GM12878 (cell line): Measurements from ENCODE around the gene SAMD4A. TPM values are rescaled to one million over a fixed set of nuclear protein-coding genes. Genes with fewer than 3 reads are reported as not detected.

Experiments
- ATAC-seq: fragments of 200-7000 bp; cut with Tn5 transposase; 3 replicates; pipeline ENCODE4 v1.9.1; 2020; ENCODE audit warnings: mild to moderate bottlenecking, moderate library complexity
- BruUV-seq: library from RNA; stranded (reverse); fragments of 400-500 nt; replicated peaks from 2 replicates; lab custom pipeline; 2021; lab: Mats Ljungman, UMichigan
- CTCF ChIA-PET: fragments of 300-600 bp; sonication (Branson Sonifier 250); formaldehyde crosslinking; extraction: SDS; loops from one replicate; lab custom pipeline; 2021; ENCODE audit warnings: inconsistent platforms; lab: Yijun Ruan, JAX
- POLR2A ChIA-PET: fragments of 350-600 bp; formaldehyde crosslinking; extraction: SDS; loops from one replicate; lab custom pipeline; 2021; ENCODE audit warnings: inconsistent platforms; lab: Charles Lee
- RAD21 ChIA-PET: fragments of 300-600 bp; sonication (Branson Sonifier 250); formaldehyde crosslinking; loops from one replicate; lab custom pipeline; 2023; ENCODE audit warnings: antibody characterized with exemption; ENCODE audit not compliant: unreplicated experiment; lab: Charles Lee
- SMC1A ChIA-PET: fragments of 300-600 bp; sonication (Branson Sonifier 250); formaldehyde crosslinking; loops from one replicate; lab custom pipeline; 2023; ENCODE audit not compliant: unreplicated experiment, uncharacterized antibody; lab: Charles Lee
- DNase-seq: peaks from one replicate; pipeline ENCODE4 v3.0.0-alpha.2; 2011; ENCODE audit warnings: low read depth, low spot score
- FAIRE-seq: peaks from 3 replicates; lab custom pipeline; 2011; peaks lifted over from hg19 to GRCh38; lab: Jason Lieb, UNC
- H2AFZ ChIP-seq: 2 replicates; pipeline ENCODE4 v1.6.0; 2011; ENCODE audit warnings: low read depth, low read length, control low read depth; ENCODE audit not compliant: control insufficient read depth
- H3K27ac ChIP-seq: 2 replicates; pipeline ENCODE4 v1.5.1; 2011; ENCODE audit warnings: control low read depth; ENCODE audit not compliant: control insufficient read depth, insufficient read depth
- H3K27me3 ChIP-seq, 2 experiments: replicated peaks in 1 of 2; 2 replicates each; pipeline versions ENCODE4 v1.6.0 to v1.6.1; 2011; ENCODE audit warnings: low read length in 1 of 2; ENCODE audit not compliant: control insufficient read depth in 2 of 2, insufficient read depth in 2 of 2
- H3K36me3 ChIP-seq, 2 experiments: 2 replicates each; pipeline ENCODE4 v1.5.1; 2011; ENCODE audit warnings: low read length in 1 of 2; ENCODE audit not compliant: control insufficient read depth in 2 of 2, insufficient read depth in 2 of 2
- H3K4me1 ChIP-seq: 2 replicates; pipeline ENCODE4 v1.6.1; 2011; ENCODE audit warnings: mild to moderate bottlenecking, low read length, moderate library complexity, mixed read lengths; ENCODE audit not compliant: control insufficient read depth, insufficient read depth
- H3K4me2 ChIP-seq: 2 replicates; pipeline ENCODE4 v1.6.0; 2011; ENCODE audit warnings: control low read depth; ENCODE audit not compliant: control insufficient read depth, insufficient read depth
- H3K4me3 ChIP-seq: fragments of 200-600 bp; sonication (generic); 2 replicates; pipeline ENCODE4 v1.5.1; 2016
- H3K79me2 ChIP-seq: 2 replicates; pipeline ENCODE4 v1.6.0; 2011; ENCODE audit warnings: low read length; ENCODE audit not compliant: control insufficient read depth, insufficient read depth
- H3K9ac ChIP-seq: 2 replicates; pipeline ENCODE4 v1.8.0; 2011; ENCODE audit warnings: low read length, control low read depth, mixed read lengths; ENCODE audit not compliant: control insufficient read depth, insufficient read depth
- H3K9me3 ChIP-seq: replicated peaks from 3 replicates; pipeline ENCODE4 v1.5.1; 2011; ENCODE audit warnings: mild to moderate bottlenecking, low read length; ENCODE audit not compliant: control insufficient read depth, insufficient read depth
- H4K20me1 ChIP-seq: 2 replicates; pipeline ENCODE4 v1.6.0; 2011; ENCODE audit not compliant: control insufficient read depth, insufficient read depth
- CBX3 ChIP-seq: fragments of 200-600 bp; sonication (generic); IDR thresholded peaks from 2 replicates; pipeline ENCODE4 v1.6.1; 2016; ENCODE audit warnings: low read depth, borderline replicate concordance
- CREB1 ChIP-seq: IDR thresholded peaks from 2 replicates; pipeline ENCODE4 v1.6.1; 2012; ENCODE audit warnings: low read depth, mild to moderate bottlenecking, inconsistent platforms
- KAT2A ChIP-seq: conservative IDR thresholded peaks from 2 replicates; pipeline ENCODE4 v1.6.1; 2011; ENCODE audit warnings: low read depth, low read length; ENCODE audit not compliant: control insufficient read depth
- KDM1A ChIP-seq: fragments of 200-600 bp; sonication (generic); IDR thresholded peaks from 2 replicates; pipeline ENCODE4 v1.6.1; 2016; ENCODE audit warnings: borderline replicate concordance
- MAX ChIP-seq: IDR thresholded peaks from 2 replicates; pipeline ENCODE4 v1.6.1; 2012; ENCODE audit warnings: low read depth, low read length, improper control_type of control experiment
- POLR2A ChIP-seq: IDR thresholded peaks from 2 replicates; pipeline ENCODE4 v1.6.1; 2011; ENCODE audit warnings: low read depth, mild to moderate bottlenecking, low read length
- RAD21 ChIP-seq: IDR thresholded peaks from 2 replicates; pipeline ENCODE4 v1.6.1; 2011; ENCODE audit warnings: mild to moderate bottlenecking, low read depth, low read length, moderate library complexity; ENCODE audit not compliant: insufficient read depth
- RCOR1 ChIP-seq: conservative IDR thresholded peaks from 2 replicates; pipeline ENCODE4 v1.6.1; 2012; ENCODE audit warnings: low read depth, low read length, improper control_type of control experiment
- SMAD1 ChIP-seq: fragments of 450-650 bp; IDR thresholded peaks from 2 replicates; pipeline ENCODE4 v1.6.1; 2018; ENCODE audit warnings: mild to moderate bottlenecking, low read depth; ENCODE audit not compliant: partially characterized antibody
- SMC3 ChIP-seq: IDR thresholded peaks from 2 replicates; pipeline ENCODE4 v1.6.1; 2011; ENCODE audit warnings: low read length, improper control_type of control experiment, borderline replicate concordance
- ZBED1 ChIP-seq: IDR thresholded peaks from 2 replicates; pipeline ENCODE4 v1.6.1; 2016; ENCODE audit warnings: borderline replicate concordance
- ZNF207 ChIP-seq: fragments of 450-650 bp; IDR thresholded peaks from 2 replicates; pipeline ENCODE4 v1.6.1; 2014; ENCODE audit warnings: antibody characterized with exemption, mild to moderate bottlenecking, borderline replicate concordance
- ZNF384 ChIP-seq: IDR thresholded peaks from 2 replicates; pipeline ENCODE4 v1.6.1; 2012; ENCODE audit warnings: low read depth, mild to moderate bottlenecking, low read length, improper control_type of control experiment, borderline replicate concordance
- ZNF687 ChIP-seq: fragments of 450-650 bp; IDR thresholded peaks from 2 replicates; pipeline ENCODE4 v1.6.1; 2017; ENCODE audit warnings: mild to moderate bottlenecking, moderate library complexity
- WGBS: methylation state at CpG from one replicate; pipeline ENCODE4 v1.1.6; 2016; ENCODE audit warnings: low lambda C conversion rate; ENCODE audit not compliant: insufficient replicate concordance, insufficient coverage; ENCODE audit errors: missing lambda C conversion rate; 5-methylcytosine and 5-hydroxymethylcytosine counted together
- in situ Hi-C: fragments of 300-500 bp; cut with MboI; formaldehyde crosslinking; loops from 9 replicates; pipeline ENCODE4 v1.14.3; 2018; ENCODE audit warnings: mixed read lengths
- intact Hi-C: fragments of 100-400 bp; cut with micrococcal nuclease; formaldehyde crosslinking; loops from one replicate; pipeline ENCODE4 v1.14.2; 2022; ENCODE audit not compliant: unreplicated experiment
- polyA plus RNA-seq, 11 experiments: library from polyadenylated mRNA; depleted of rRNA in 4 of 11; unstranded in 6 of 11; stranded (reverse) in 5 of 11; fragments of >200 nt; fragmentation: Nextera tagmentation in 4 of 11; fragmentation: Illumina TruSeq in 1 of 11; extraction: Ambion mirVana in 4 of 11; extraction: Trizol in 1 of 11; gene quantifications; 1 replicate in 1 of 11; 2 replicates in 10 of 11; pipeline versions ENCODE4 v1.2.1 to v1.2.3, GENCODE V29; 2011 to 2016; ENCODE audit warnings: inconsistent platforms in 2 of 11, missing spikeins in 2 of 11, low read depth in 1 of 11
- total RNA-seq, 4 experiments: library from RNA; depleted of rRNA in 3 of 4; stranded (reverse); fragments of >200 nt in 3 of 4; fragmentation: Illumina TruSeq in 1 of 4; extraction: Trizol in 1 of 4; gene quantifications; 2 replicates each; pipeline versions ENCODE4 v1.2.1 to v1.2.3, GENCODE V29; 2013 to 2021
- TF ChIP-seq, protein P1 (sequence below): fragments of 450-650 bp; IDR thresholded peaks from 2 replicates; pipeline ENCODE4 v1.6.1; 2016; ENCODE audit warnings: mild to moderate bottlenecking, moderate library complexity, borderline replicate concordance

SAMD4A gene
- total and polyA plus RNA-seq, 10 of the 15 experiments (the other 5 are each of a cell fraction or from before 2014, with no cell fraction given) = 0.05 to 0.56 (median 0.31) TPM

GRCh38 chr14:54837508-54838149 is 270.7 kb downstream of the SAMD4A start:
- intact Hi-C loops (no loop called here), in situ Hi-C loops (no loop called here)
- no peaks in the 10 kb centered on the region for H3K79me2 ChIP-seq
- ChIA-PET CTCF (interaction anchor here (1.1 kb wide), 1 partner anchor 9 kb away, joined by 3 read pairs; no protein-coding TSS in a partner anchor), SMC1A (interaction anchor here (1.0 kb wide), 1 partner anchor 29 kb away, joined by 3 read pairs; no protein-coding TSS in a partner anchor), RAD21 (no interaction called here), POLR2A (no interaction called here)
- H3K9ac ChIP-seq = no peak overlapping the region
- FAIRE-seq = no peak
- no peak overlapping the region for H3K4me3 ChIP-seq
- no peak overlapping the region for H3K27ac ChIP-seq
- no peak for DNase-seq
- ATAC-seq = no peak
- no TSS peak for BruUV-seq
- no peaks in the 10 kb centered on the region for H3K9me3 ChIP-seq
- H3K27me3 ChIP-seq = no peaks in the 10 kb centered on the region
- 100% methylated on average over 2 of the region's 2 CpGs for WGBS
- no peak overlapping the region for H3K4me2 ChIP-seq
- H2AFZ ChIP-seq = no peak overlapping the region
- H3K4me1 ChIP-seq = no peaks in the 10 kb centered on the region
- no peaks in the 10 kb centered on the region for H4K20me1 ChIP-seq
- peaks cover 1 to 2% of the 10 kb centered on the region in 2 experiments; a peak in 2 of 4 replicates for H3K36me3 ChIP-seq
- no peak for TF ChIP-seq MAX
- no peak for TF ChIP-seq KDM1A
- TF ChIP-seq RAD21 = no peak
- TF ChIP-seq ZNF687 = no peak
- TF ChIP-seq SMC3 = no peak
- TF ChIP-seq KAT2A = no peak
- TF ChIP-seq ZNF207 = no peak
- no peak for TF ChIP-seq POLR2A
- no peak for TF ChIP-seq CREB1
- no peak for TF ChIP-seq CBX3
- TF ChIP-seq, protein P1, sequence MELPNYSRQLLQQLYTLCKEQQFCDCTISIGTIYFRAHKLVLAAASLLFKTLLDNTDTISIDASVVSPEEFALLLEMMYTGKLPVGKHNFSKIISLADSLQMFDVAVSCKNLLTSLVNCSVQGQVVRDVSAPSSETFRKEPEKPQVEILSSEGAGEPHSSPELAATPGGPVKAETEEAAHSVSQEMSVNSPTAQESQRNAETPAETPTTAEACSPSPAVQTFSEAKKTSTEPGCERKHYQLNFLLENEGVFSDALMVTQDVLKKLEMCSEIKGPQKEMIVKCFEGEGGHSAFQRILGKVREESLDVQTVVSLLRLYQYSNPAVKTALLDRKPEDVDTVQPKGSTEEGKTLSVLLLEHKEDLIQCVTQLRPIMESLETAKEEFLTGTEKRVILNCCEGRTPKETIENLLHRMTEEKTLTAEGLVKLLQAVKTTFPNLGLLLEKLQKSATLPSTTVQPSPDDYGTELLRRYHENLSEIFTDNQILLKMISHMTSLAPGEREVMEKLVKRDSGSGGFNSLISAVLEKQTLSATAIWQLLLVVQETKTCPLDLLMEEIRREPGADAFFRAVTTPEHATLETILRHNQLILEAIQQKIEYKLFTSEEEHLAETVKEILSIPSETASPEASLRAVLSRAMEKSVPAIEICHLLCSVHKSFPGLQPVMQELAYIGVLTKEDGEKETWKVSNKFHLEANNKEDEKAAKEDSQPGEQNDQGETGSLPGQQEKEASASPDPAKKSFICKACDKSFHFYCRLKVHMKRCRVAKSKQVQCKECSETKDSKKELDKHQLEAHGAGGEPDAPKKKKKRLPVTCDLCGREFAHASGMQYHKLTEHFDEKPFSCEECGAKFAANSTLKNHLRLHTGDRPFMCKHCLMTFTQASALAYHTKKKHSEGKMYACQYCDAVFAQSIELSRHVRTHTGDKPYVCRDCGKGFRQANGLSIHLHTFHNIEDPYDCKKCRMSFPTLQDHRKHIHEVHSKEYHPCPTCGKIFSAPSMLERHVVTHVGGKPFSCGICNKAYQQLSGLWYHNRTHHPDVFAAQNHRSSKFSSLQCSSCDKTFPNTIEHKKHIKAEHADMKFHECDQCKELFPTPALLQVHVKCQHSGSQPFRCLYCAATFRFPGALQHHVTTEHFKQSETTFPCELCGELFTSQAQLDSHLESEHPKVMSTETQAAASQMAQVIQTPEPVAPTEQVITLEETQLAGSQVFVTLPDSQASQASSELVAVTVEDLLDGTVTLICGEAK = no peak
- no peak for TF ChIP-seq ZNF384
- no peak for TF ChIP-seq RCOR1
- TF ChIP-seq SMAD1 = no peak
- no peak for TF ChIP-seq ZBED1
